ENCODE measurements around the gene ZDHHC17. TPM values are rescaled to one million over a fixed set of nuclear protein-coding genes. Genes with fewer than 3 reads are reported as not detected.

Gene ZDHHC17
- total RNA-seq, 1 experiment from 2014 or later: 50.1 TPM

DNA sequence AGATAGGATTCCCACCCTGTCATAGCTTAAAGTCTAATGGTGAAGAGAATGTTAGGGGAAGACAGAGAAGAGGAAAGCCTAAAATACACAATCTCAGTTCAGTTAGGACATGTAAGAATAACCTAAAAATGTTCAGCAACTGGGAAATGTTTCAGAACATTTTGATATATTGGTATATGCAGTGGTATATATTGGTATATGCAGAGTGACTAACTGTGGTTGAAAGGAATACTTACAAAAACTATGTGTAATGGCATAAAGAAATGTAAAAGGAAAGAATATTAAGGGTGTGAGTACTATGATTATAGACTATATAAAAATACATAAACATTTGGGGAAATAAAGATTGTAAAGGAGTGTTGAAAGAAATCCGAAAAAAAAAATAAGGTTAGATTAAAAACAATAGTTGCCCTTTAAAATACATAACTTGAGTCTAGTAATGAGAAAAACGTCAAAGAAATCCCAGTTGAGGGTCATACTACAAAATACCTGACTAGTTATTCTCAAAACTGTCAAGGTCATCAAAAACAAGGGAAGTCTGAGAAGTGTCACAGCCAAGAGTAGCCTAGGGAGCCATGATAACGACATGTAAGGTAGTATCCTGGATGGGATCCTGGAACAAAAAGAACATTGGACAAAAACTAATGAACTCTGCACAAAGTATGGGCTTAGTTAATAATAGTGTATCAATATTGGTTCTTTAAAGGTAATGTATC, 25.6 kb downstream of the ZDHHC17 start:
- Histone ChIP-seq H3K27ac (ENCODE audit: low read length) (no peak overlapping the region), H3K9me3 (ENCODE audit: low read length) (no peaks in the 10 kb centered on the region), H3K36me3 (ENCODE audit: insufficient read depth, low read length) (no peaks in the 10 kb centered on the region), H3K4me1 (ENCODE audit: low read length) (no peaks in the 10 kb centered on the region), H2AFZ (ENCODE audit: low read length) (no peak overlapping the region), H3K27me3 (ENCODE audit: low read length) (no peaks in the 10 kb centered on the region), H3K79me2 (ENCODE audit: low read length) (peaks cover 26% of the 10 kb centered on the region), H3K9ac (ENCODE audit: low read length) (no peak overlapping the region), H3K4me2 (ENCODE audit: low read depth, low read length, poor library complexity, severe bottlenecking) (no peak overlapping the region), H3K4me3 (ENCODE audit: low read length) (no peak overlapping the region), H3K9me2 (replicated peaks; ENCODE audit: insufficient read depth, low read length) (no peaks in the 10 kb centered on the region), H4K20me1 (ENCODE audit: insufficient read depth, low read depth, low read length) (peaks cover 47% of the 10 kb centered on the region)
- no peak for DNase-seq

DNA sequence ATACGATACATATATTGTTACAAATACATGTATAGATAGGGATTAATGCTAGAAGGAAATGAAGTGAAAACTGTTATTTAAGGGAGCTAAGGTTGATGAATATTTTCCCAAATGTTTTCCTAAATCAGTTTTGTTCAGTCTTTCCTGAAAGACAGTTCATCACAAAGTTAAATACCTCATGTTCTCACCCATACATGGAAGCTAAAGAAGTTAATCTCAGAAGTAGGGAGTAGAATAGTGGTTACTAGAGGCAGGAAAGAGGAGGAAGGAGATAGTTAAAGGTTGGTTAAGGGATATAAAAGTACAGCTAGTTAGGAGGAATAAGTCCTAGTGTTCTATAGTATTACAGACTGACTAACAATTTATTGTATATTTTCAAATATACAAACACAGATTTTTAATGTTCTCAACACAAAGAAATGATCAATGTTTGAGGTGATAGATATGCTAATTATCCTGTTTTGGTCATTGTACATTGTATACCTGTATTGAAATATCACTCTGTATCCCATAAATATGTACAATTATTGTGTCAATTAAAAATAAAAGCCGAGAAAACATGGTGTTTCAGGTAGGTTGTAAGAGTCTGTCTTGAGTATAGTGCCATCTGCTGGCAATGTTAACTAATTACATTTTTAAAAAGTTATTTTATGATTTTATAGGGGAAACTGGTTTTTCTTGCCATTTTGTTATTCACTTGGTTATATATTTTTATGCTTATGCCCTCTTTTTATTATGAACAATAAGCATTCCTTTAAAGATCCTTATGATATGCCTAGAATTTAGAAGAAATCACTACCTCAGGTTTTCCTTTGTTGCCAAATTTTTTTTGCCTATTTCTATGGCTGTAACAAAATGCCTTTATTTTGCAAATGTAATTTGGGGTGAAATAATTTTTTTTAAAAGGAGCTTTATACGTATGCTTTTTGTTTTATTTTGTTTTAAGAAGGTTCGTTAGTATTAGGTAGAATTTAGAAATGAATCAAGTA, 26.9 kb downstream of the ZDHHC17 start:
- Histone ChIP-seq H3K9ac (ENCODE audit: low read length) (no peak overlapping the region), H3K4me2 (ENCODE audit: low read depth, low read length, poor library complexity, severe bottlenecking) (no peak overlapping the region), H2AFZ (ENCODE audit: low read length) (no peak overlapping the region), H3K9me3 (ENCODE audit: low read length) (no peaks in the 10 kb centered on the region), H3K4me3 (ENCODE audit: low read length) (no peak overlapping the region), H3K36me3 (ENCODE audit: insufficient read depth, low read length) (no peaks in the 10 kb centered on the region), H3K27ac (ENCODE audit: low read length) (no peak overlapping the region), H3K9me2 (replicated peaks; ENCODE audit: insufficient read depth, low read length) (no peaks in the 10 kb centered on the region), H3K4me1 (ENCODE audit: low read length) (peaks cover 4% of the 10 kb centered on the region; the same call in 1 of the 2 replicates), H4K20me1 (ENCODE audit: insufficient read depth, low read depth, low read length) (peaks cover 41% of the 10 kb centered on the region), H3K27me3 (ENCODE audit: low read length) (no peaks in the 10 kb centered on the region), H3K79me2 (ENCODE audit: low read length) (peaks cover 33% of the 10 kb centered on the region)
- DNase-seq: peak; percentile 69

DNA sequence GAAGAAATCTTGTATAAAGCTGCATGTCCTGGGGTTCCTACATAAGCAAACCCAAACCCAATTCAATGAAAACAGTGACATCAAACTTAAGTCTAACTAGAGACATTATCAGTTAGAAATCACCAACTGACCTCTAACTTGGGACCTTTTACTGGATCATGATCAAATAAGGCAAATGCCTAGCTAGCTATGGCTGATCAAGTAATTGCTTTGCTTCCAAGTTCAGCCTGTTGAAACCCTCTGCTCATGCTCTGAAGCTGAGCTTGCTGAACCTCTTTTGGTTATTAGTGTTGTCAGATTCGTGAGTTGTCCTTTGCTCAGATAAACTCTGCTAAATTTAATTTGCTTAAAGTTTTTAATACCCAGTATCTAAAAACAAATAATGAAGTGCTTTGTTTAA, 28.9 kb downstream of the ZDHHC17 start:
- H3K4me2 ChIP-seq (ENCODE audit: low read depth, low read length, poor library complexity, severe bottlenecking): no peak overlapping the region
- peaks cover 28% of the 10 kb centered on the region for H4K20me1 ChIP-seq (ENCODE audit: insufficient read depth, low read depth, low read length)
- H3K4me1 ChIP-seq (ENCODE audit: low read length): peaks cover 6% of the 10 kb centered on the region; the same call in 1 of the 2 replicates
- H3K9me2 ChIP-seq (replicated peaks; ENCODE audit: insufficient read depth, low read length): no peaks in the 10 kb centered on the region
- H3K36me3 ChIP-seq (ENCODE audit: insufficient read depth, low read length): no peaks in the 10 kb centered on the region
- H3K79me2 ChIP-seq (ENCODE audit: low read length): peaks cover 41% of the 10 kb centered on the region
- no peak overlapping the region for H3K4me3 ChIP-seq (ENCODE audit: low read length)
- DNase-seq: no peak
- H3K9me3 ChIP-seq (ENCODE audit: low read length): no peaks in the 10 kb centered on the region
- no peaks in the 10 kb centered on the region for H3K27me3 ChIP-seq (ENCODE audit: low read length)
- H2AFZ ChIP-seq (ENCODE audit: low read length): no peak overlapping the region
- no peak overlapping the region for H3K9ac ChIP-seq (ENCODE audit: low read length)
- no peak overlapping the region for H3K27ac ChIP-seq (ENCODE audit: low read length)

DNA sequence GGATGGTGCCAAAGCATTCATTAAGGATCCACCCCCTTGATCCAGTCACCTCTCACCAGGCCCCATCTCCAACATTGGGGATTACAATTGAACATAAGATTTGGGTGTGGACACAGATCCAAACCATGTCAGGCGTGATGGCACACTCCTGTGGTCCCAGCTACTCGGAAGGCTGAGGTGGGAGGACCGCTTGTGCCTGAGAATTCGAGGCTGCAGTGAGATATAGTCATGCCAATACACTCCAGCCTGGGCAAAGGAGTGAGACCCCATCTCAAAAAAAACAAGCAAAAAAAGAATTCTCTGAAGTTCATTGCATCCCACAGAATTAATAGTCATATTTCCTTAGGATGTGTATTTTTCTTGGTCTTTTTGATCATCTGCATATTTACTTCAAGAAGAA, 34.9 kb downstream of the ZDHHC17 start:
- Histone ChIP-seq H3K4me2 (ENCODE audit: low read depth, low read length, poor library complexity, severe bottlenecking) (no peak overlapping the region), H4K20me1 (ENCODE audit: insufficient read depth, low read depth, low read length) (no peaks in the 10 kb centered on the region), H3K79me2 (ENCODE audit: low read length) (peaks cover 58% of the 10 kb centered on the region), H3K36me3 (ENCODE audit: insufficient read depth, low read length) (peaks cover 13% of the 10 kb centered on the region), H3K4me3 (ENCODE audit: low read length) (no peak overlapping the region), H3K4me1 (ENCODE audit: low read length) (peaks cover 6% of the 10 kb centered on the region; the same call in 1 of the 2 replicates), H3K9me3 (ENCODE audit: low read length) (no peaks in the 10 kb centered on the region), H3K9ac (ENCODE audit: low read length) (no peak overlapping the region), H3K9me2 (replicated peaks; ENCODE audit: insufficient read depth, low read length) (no peaks in the 10 kb centered on the region), H3K27me3 (ENCODE audit: low read length) (no peaks in the 10 kb centered on the region), H2AFZ (ENCODE audit: low read length) (no peak overlapping the region), H3K27ac (ENCODE audit: low read length) (no peak overlapping the region)
- no peak for DNase-seq

DNA sequence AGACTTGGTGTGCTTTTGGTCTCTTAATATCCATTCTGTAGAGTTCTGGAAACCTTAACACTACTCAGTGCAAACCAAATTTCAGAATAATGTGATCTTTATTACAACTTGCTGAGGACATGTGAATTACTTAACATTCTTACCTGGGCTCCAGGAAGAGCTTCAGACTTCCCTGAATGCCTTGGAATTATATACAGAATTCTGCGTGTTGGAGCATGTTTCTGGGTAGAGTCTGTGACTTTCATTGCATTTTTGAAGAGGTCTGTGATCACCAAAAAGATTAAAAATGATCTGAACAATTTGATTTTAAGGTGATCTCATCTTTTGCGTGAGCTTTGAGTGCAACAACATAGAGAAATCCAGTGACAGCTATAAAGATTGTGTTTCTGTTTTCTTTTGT, 35.4 kb downstream of the ZDHHC17 start:
- no peaks in the 10 kb centered on the region for H3K9me2 ChIP-seq (replicated peaks; ENCODE audit: insufficient read depth, low read length)
- no peaks in the 10 kb centered on the region for H4K20me1 ChIP-seq (ENCODE audit: insufficient read depth, low read depth, low read length)
- no peak overlapping the region for H3K4me2 ChIP-seq (ENCODE audit: low read depth, low read length, poor library complexity, severe bottlenecking)
- peaks cover 6% of the 10 kb centered on the region; the same call in 1 of the 2 replicates for H3K4me1 ChIP-seq (ENCODE audit: low read length)
- H2AFZ ChIP-seq (ENCODE audit: low read length): no peak overlapping the region
- peaks cover 13% of the 10 kb centered on the region for H3K36me3 ChIP-seq (ENCODE audit: insufficient read depth, low read length)
- no peak for DNase-seq
- H3K27me3 ChIP-seq (ENCODE audit: low read length): no peaks in the 10 kb centered on the region
- no peak overlapping the region for H3K4me3 ChIP-seq (ENCODE audit: low read length)
- no peak overlapping the region for H3K27ac ChIP-seq (ENCODE audit: low read length)
- H3K79me2 ChIP-seq (ENCODE audit: low read length): peaks cover 60% of the 10 kb centered on the region
- no peaks in the 10 kb centered on the region for H3K9me3 ChIP-seq (ENCODE audit: low read length)
- no peak overlapping the region for H3K9ac ChIP-seq (ENCODE audit: low read length)

DNA sequence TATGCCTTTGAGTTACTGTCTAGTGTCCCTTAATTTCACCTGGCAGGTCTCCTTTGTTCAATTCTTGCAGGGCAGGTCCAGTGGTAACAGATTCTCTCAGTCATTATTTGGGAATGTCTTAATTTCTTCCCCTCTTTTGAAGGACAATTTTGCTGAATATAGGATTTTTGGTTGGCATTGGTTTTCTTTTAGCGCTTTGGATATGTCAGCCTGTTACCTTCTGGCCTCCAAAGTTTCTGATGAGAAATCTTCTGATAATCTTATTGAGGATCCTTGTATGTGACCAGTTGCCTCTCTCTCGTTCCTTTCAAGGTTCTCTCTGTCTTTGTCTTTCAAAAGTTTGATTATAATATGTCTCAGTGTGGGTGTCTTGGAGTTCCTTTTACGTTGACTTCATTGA, 38.1 kb downstream of the ZDHHC17 start:
- peaks cover 35% of the 10 kb centered on the region for H3K79me2 ChIP-seq (ENCODE audit: low read length)
- no peaks in the 10 kb centered on the region for H3K9me3 ChIP-seq (ENCODE audit: low read length)
- no peak overlapping the region for H3K27ac ChIP-seq (ENCODE audit: low read length)
- H3K36me3 ChIP-seq (ENCODE audit: insufficient read depth, low read length): peaks cover 16% of the 10 kb centered on the region
- H4K20me1 ChIP-seq (ENCODE audit: insufficient read depth, low read depth, low read length): no peaks in the 10 kb centered on the region
- no peak overlapping the region for H3K9ac ChIP-seq (ENCODE audit: low read length)
- no peaks in the 10 kb centered on the region for H3K27me3 ChIP-seq (ENCODE audit: low read length)
- H3K4me3 ChIP-seq (ENCODE audit: low read length): no peak overlapping the region
- H3K9me2 ChIP-seq (replicated peaks; ENCODE audit: insufficient read depth, low read length): no peaks in the 10 kb centered on the region
- H3K4me2 ChIP-seq (ENCODE audit: low read depth, low read length, poor library complexity, severe bottlenecking): no peak overlapping the region
- no peak for DNase-seq
- H2AFZ ChIP-seq (ENCODE audit: low read length): no peak overlapping the region
- no peaks in the 10 kb centered on the region for H3K4me1 ChIP-seq (ENCODE audit: low read length)

DNA sequence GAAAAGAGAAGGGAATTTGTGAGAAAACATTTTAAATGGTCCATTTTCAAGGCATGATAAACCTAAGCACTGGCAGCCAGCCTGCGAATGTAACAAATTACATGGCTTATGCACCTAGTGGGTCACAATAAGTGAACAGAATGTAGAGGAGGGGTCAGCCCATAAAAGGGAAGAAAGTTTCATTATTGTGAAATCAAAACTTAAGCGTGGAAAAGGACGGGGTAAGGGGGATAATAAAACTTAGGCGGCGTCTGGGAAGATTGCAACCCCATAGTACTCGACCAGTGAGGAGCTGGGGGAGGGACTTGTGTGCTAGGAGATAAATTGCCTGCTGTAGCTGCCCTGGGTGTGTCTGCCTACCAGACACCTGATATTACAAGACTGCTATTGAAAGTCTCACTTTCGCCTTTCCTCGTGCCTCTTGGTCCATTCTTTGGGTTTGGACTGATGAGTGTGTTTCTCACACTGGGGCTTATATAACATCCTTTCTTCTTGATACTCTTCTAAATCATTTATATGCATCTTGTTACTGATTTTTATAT, 40.6 kb downstream of the ZDHHC17 start:
- Histone ChIP-seq H3K4me1 (ENCODE audit: low read length) (no peaks in the 10 kb centered on the region), H3K36me3 (ENCODE audit: insufficient read depth, low read length) (peaks cover 8% of the 10 kb centered on the region), H4K20me1 (ENCODE audit: insufficient read depth, low read depth, low read length) (no peaks in the 10 kb centered on the region), H3K4me3 (ENCODE audit: low read length) (no peak overlapping the region), H2AFZ (ENCODE audit: low read length) (no peak overlapping the region), H3K27me3 (ENCODE audit: low read length) (no peaks in the 10 kb centered on the region), H3K9me3 (ENCODE audit: low read length) (no peaks in the 10 kb centered on the region), H3K79me2 (ENCODE audit: low read length) (peaks cover 25% of the 10 kb centered on the region), H3K9ac (ENCODE audit: low read length) (no peak overlapping the region), H3K27ac (ENCODE audit: low read length) (no peak overlapping the region), H3K9me2 (replicated peaks; ENCODE audit: insufficient read depth, low read length) (no peaks in the 10 kb centered on the region), H3K4me2 (ENCODE audit: low read depth, low read length, poor library complexity, severe bottlenecking) (no peak overlapping the region)
- no peak for DNase-seq

All from Karpas-422 (cell line).